DOHH2 (cell line): ENCODE results near the gene ZIC5.
"Not testable (repeated sequence)": the region's sequence is repeated elsewhere in the genome, so short reads cannot be mapped to it uniquely, and the experiment has no call there.

Source experiments
- H3F3A ChIP-seq: fragments of 200-600 bp; sonication (generic), shearing (Covaris generic); 2 replicates; pipeline ENCODE4 v1.6.0; 2016; ENCODE audit warnings: antibody characterized with exemption, mild to moderate bottlenecking; ENCODE audit not compliant: control insufficient read depth, insufficient read depth
- H3K27ac ChIP-seq: fragments of 200-600 bp; sonication (generic); 2 replicates; pipeline ENCODE4 v1.5.1; 2014; ENCODE audit warnings: low read depth, mild to moderate bottlenecking, low read length, moderate library complexity
- H3K27me3 ChIP-seq: fragments of 200-600 bp; sonication (generic); 2 replicates; pipeline ENCODE4 v1.6.1; 2014; ENCODE audit warnings: mild to moderate bottlenecking, low read length, mixed read lengths; ENCODE audit not compliant: control insufficient read depth
- H3K36me3 ChIP-seq: fragments of 200-600 bp; sonication (generic); 2 replicates; pipeline ENCODE4 v1.6.1; 2014; ENCODE audit warnings: mild to moderate bottlenecking, low read length, moderate library complexity, mixed read lengths; ENCODE audit not compliant: control insufficient read depth
- H3K4me1 ChIP-seq: fragments of 200-600 bp; sonication (generic); 2 replicates; pipeline ENCODE4 v1.6.1; 2014; ENCODE audit warnings: mild to moderate bottlenecking, low read length, mixed read lengths; ENCODE audit not compliant: control insufficient read depth
- H3K4me2 ChIP-seq: fragments of 200-600 bp; sonication (generic); 2 replicates; pipeline ENCODE4 v1.6.0; 2014; ENCODE audit warnings: mild to moderate bottlenecking, low read length, moderate library complexity
- H3K4me3 ChIP-seq: fragments of 200-600 bp; sonication (generic); 2 replicates; pipeline ENCODE4 v1.5.1; 2014; ENCODE audit warnings: mild to moderate bottlenecking, low read length, mixed read lengths
- H3K79me2 ChIP-seq: fragments of 200-600 bp; sonication (generic); 2 replicates; pipeline ENCODE4 v1.6.1; 2014; ENCODE audit warnings: mild to moderate bottlenecking, low read length, mixed read lengths; ENCODE audit not compliant: control insufficient read depth
- H3K9me2 ChIP-seq: fragments of 200-600 bp; sonication (generic); replicated peaks from 2 replicates; pipeline ENCODE4 v1.6.1; 2014; ENCODE audit warnings: mild to moderate bottlenecking, low read length, mixed read lengths; ENCODE audit not compliant: control insufficient read depth
- H3K9me3 ChIP-seq: fragments of 200-600 bp; sonication (generic); 2 replicates; pipeline ENCODE4 v1.6.1; 2014; ENCODE audit warnings: antibody characterized with exemption, low read length, mixed read lengths; ENCODE audit not compliant: control insufficient read depth, insufficient read depth
- H4K20me1 ChIP-seq: fragments of 200-600 bp; sonication (generic); 2 replicates; pipeline ENCODE4 v1.6.0; 2014; ENCODE audit warnings: low read depth, mild to moderate bottlenecking, antibody characterized with exemption, low read length, moderate library complexity; ENCODE audit not compliant: control insufficient read depth, insufficient read depth
- CTCF ChIP-seq: fragments of 200-600 bp; sonication (generic); IDR thresholded peaks from one replicate; pipeline ENCODE4 v1.5.1; 2014; ENCODE audit warnings: antibody characterized with exemption, mild to moderate bottlenecking, low read depth, low read length; ENCODE audit not compliant: poor library complexity, severe bottlenecking
- EZH2phosphoT487 ChIP-seq: fragments of 200-600 bp; sonication (generic); IDR thresholded peaks from 2 replicates; pipeline ENCODE4 v1.6.1; 2017; ENCODE audit warnings: borderline replicate concordance, mild to moderate bottlenecking, antibody characterized with exemption, low read length, moderate library complexity, mixed read lengths

Gene ZIC5

GRCh38 chr13:99955747-99956472, 15.7 kb downstream of the ZIC5 start:
- Histone ChIP-seq H3K27ac (no peak overlapping the region), H3K4me2 (no peak overlapping the region), H3K27me3 (no peaks in the 10 kb centered on the region), H3K79me2 (no peaks in the 10 kb centered on the region), H4K20me1 (no peaks in the 10 kb centered on the region), H3F3A (no peaks in the 10 kb centered on the region), H3K4me3 (no peak overlapping the region), H3K36me3 (no peaks in the 10 kb centered on the region), H3K4me1 (no peaks in the 10 kb centered on the region), H3K9me3 (no peaks in the 10 kb centered on the region), H3K9me2 (no peaks in the 10 kb centered on the region)
- no peak for TF ChIP-seq CTCF
- no peak for TF ChIP-seq EZH2phosphoT487

- Histone ChIP-seq H3K4me2 (no peak overlapping the region), H4K20me1 (no peaks in the 10 kb centered on the region), H3K79me2 (no peaks in the 10 kb centered on the region), H3K4me3 (no peak overlapping the region), H3K9me3 (no peaks in the 10 kb centered on the region), H3K36me3 (no peaks in the 10 kb centered on the region), H3K27ac (no peak overlapping the region), H3F3A (no peaks in the 10 kb centered on the region), H3K9me2 (no peaks in the 10 kb centered on the region), H3K4me1 (no peaks in the 10 kb centered on the region), H3K27me3 (no peaks in the 10 kb centered on the region; the same call in 1 of the 2 replicates)
- TF ChIP-seq CTCF (no peak), EZH2phosphoT487 (no peak)
Measured at GRCh38 chr13:99955107-99955746, 16.3 kb downstream of the ZIC5 start.

GRCh38 chr13:99953138-99953755, 18.3 kb downstream of the ZIC5 start:
- H3K4me2 ChIP-seq, result no peak overlapping the region
- H3K27ac ChIP-seq, result no peak overlapping the region
- TF ChIP-seq EZH2phosphoT487 (no peak), CTCF (no peak)
- H3K36me3 ChIP-seq, result no peaks in the 10 kb centered on the region
- H3K27me3 ChIP-seq, result no peaks in the 10 kb centered on the region; the same call in 1 of the 2 replicates
- no peaks in the 10 kb centered on the region for H4K20me1 ChIP-seq
- no peaks in the 10 kb centered on the region for H3K4me1 ChIP-seq
- H3K9me3 ChIP-seq, result no peaks in the 10 kb centered on the region
- no peaks in the 10 kb centered on the region for H3F3A ChIP-seq
- H3K79me2 ChIP-seq, result no peaks in the 10 kb centered on the region
- H3K4me3 ChIP-seq, result no peak overlapping the region
- H3K9me2 ChIP-seq, result no peaks in the 10 kb centered on the region

- not testable (repeated sequence) for H3F3A ChIP-seq, H3K79me2 ChIP-seq, H3K27me3 ChIP-seq
Measured at GRCh38 chr13:99951666-99952065, 19.9 kb downstream of the ZIC5 start.

More at GRCh38 chr13:99951666-99952065, 19.9 kb downstream of the ZIC5 start:
- not testable (repeated sequence) for H3K27ac ChIP-seq, H3K9me3 ChIP-seq, H3K36me3 ChIP-seq, H3K9me2 ChIP-seq, H3K4me1 ChIP-seq, H4K20me1 ChIP-seq, H3K4me2 ChIP-seq, H3K4me3 ChIP-seq
